Naive thymus-derived CD8-positive, alpha-beta T cell (primary cell): ENCODE data around the gene MAP7D1. TPM values are rescaled to one million over a fixed set of nuclear protein-coding genes. Genes with fewer than 3 reads are reported as not detected.

Source experiments
- ATAC-seq, 2 donors: fragments of 150-1000 bp; cut with Tn5 transposase in 1 of 2; sonication (Bioruptor Pico), chemical (Tn5 transposase) in 1 of 2; 1 replicate in 1 of 2; 2 replicates in 1 of 2; pipeline ENCODE4 v1.10.0; 2021; ENCODE audit warnings: mild to moderate bottlenecking in 2 of 2, moderate library complexity in 2 of 2
- POLR2A ChIA-PET: fragments of 350-600 bp; sonication (Branson Sonifier 250); formaldehyde crosslinking; loops from one replicate; lab custom pipeline; 2021; ENCODE audit warnings: antibody characterized with exemption; lab: Charles Lee
- DNase-seq, 10 donors: peaks; one replicate each; pipeline versions ENCODE4 v3.0.0 to v3.0.0-alpha.2; 2020 to 2022
- H3K27ac Mint-ChIP-seq, 10 donors: one replicate each; pipeline ENCODE4 v1.8.0; 2020 to 2022; ENCODE audit warnings: mild to moderate bottlenecking in 10 of 10, mixed read lengths in 10 of 10, moderate library complexity in 4 of 10, inconsistent platforms in 1 of 10
- H3K27me3 Mint-ChIP-seq, 5 donors: one replicate each; pipeline ENCODE4 v1.8.0; 2021 to 2022; ENCODE audit warnings: mixed read lengths in 5 of 5
- H3K36me3 Mint-ChIP-seq, 3 donors: one replicate each; pipeline ENCODE4 v1.8.0; 2020 to 2022; ENCODE audit warnings: mixed read lengths in 3 of 3, mild to moderate bottlenecking in 2 of 3, inconsistent platforms in 1 of 3
- H3K4me1 Mint-ChIP-seq, 4 donors: one replicate each; pipeline ENCODE4 v1.8.0; 2021 to 2022; ENCODE audit warnings: mixed read lengths in 4 of 4
- H3K4me3 Mint-ChIP-seq, 10 donors: one replicate each; pipeline ENCODE4 v1.8.0; 2020 to 2022; ENCODE audit warnings: mild to moderate bottlenecking in 10 of 10, mixed read lengths in 10 of 10, moderate library complexity in 6 of 10, inconsistent platforms in 1 of 10
- H3K9me3 Mint-ChIP-seq, 9 donors: one replicate each; pipeline ENCODE4 v1.8.0; 2020 to 2022; ENCODE audit warnings: mixed read lengths in 9 of 9, mild to moderate bottlenecking in 3 of 9, inconsistent platforms in 1 of 9, moderate library complexity in 1 of 9
- polyA plus RNA-seq, 3 donors: library from polyadenylated mRNA; unstranded; fragments of 300-500 nt; fragmentation: Illumina TruSeq; gene quantifications; one replicate each; pipeline ENCODE4 v1.2.3, GENCODE V29; 2021
- total RNA-seq, 8 experiments: library from RNA in 2 of 8; stranded (reverse) in 2 of 8; gene quantifications; one replicate each; pipeline ENCODE4 v1.2.3 and lab custom pipeline; 2021 to 2026

Gene MAP7D1
- total and polyA plus RNA-seq, 5 experiments from 2014 or later = 13.3 to 275 (median 67.1) TPM

GRCh38 chr1:36128905-36129206, 27.1 kb upstream of the MAP7D1 start:
- POLR2A ChIA-PET = interaction anchor here (0.8 to 1.4 kb wide), 3 partner anchors 18 to 22 kb away, joined by 3 to 7 read pairs (median 4); no protein-coding TSS in a partner anchor
- Mint-ChIP-seq H3K27ac (no peak overlapping the region), H3K4me3 (no peak overlapping the region), H3K27me3 (peaks cover 10 to 21% (median 13%) of the 10 kb centered on the region in 5 donors), H3K36me3 (no peaks in the 10 kb centered on the region), H3K9me3 (no peaks in the 10 kb centered on the region), H3K4me1 (peaks cover 16 to 32% (median 22%) of the 10 kb centered on the region in 4 donors)
- DNase-seq (no peak), ATAC-seq (no peak)

- Mint-ChIP-seq H3K4me3 (no peak overlapping the region), H3K27ac (no peak overlapping the region), H3K4me1 (peaks cover 4 to 17% (median 11%) of the 10 kb centered on the region in 4 donors), H3K36me3 (peaks cover 0 to 12% (median 0%) of the 10 kb centered on the region in 3 donors), H3K9me3 (no peaks in the 10 kb centered on the region), H3K27me3 (no peaks in the 10 kb centered on the region)
- POLR2A ChIA-PET = interaction anchor here (0.6 kb wide), 1 partner anchor 59 kb away, joined by 3 read pairs; no protein-coding TSS in a partner anchor
- ATAC-seq = no peak
- DNase-seq = no peak
Observed at GRCh38 chr1:36132029-36132428, 23.9 kb upstream of the MAP7D1 start.

- Mint-ChIP-seq H3K9me3 (no peaks in the 10 kb centered on the region), H3K27ac (no peak overlapping the region), H3K4me3 (no peak overlapping the region), H3K4me1 (peaks cover 4 to 11% (median 9%) of the 10 kb centered on the region in 4 donors), H3K27me3 (no peaks in the 10 kb centered on the region), H3K36me3 (peaks cover 0 to 27% (median 0%) of the 10 kb centered on the region in 3 donors)
- DNase-seq (no peak), ATAC-seq (no peak)
- POLR2A ChIA-PET = interaction anchor here (0.6 to 3.4 kb wide), 8 partner anchors 9 to 35 kb away, joined by 3 to 44 read pairs (median 5); no protein-coding TSS in a partner anchor
Observed at GRCh38 chr1:36133484-36133883, 22.5 kb upstream of the MAP7D1 start.

- H3K9me3 Mint-ChIP-seq = no peaks in the 10 kb centered on the region
- ATAC-seq (no peak), DNase-seq (no peak)
- no peaks in the 10 kb centered on the region for H3K27me3 Mint-ChIP-seq
- peaks cover 0 to 29% (median 0%) of the 10 kb centered on the region in 3 donors for H3K36me3 Mint-ChIP-seq
- H3K4me3 Mint-ChIP-seq = no peak overlapping the region
- POLR2A ChIA-PET = interaction anchor here (1.1 to 3.4 kb wide), 9 partner anchors 8 to 54 kb away, joined by 3 to 44 read pairs (median 5); no protein-coding TSS in a partner anchor
- peaks cover 4 to 11% (median 9%) of the 10 kb centered on the region in 4 donors for H3K4me1 Mint-ChIP-seq
- H3K27ac Mint-ChIP-seq = peak overlapping the region in 3 of 10 donors; percentile 75 to 79 (median 77)
Observed at GRCh38 chr1:36134031-36134430, 21.9 kb upstream of the MAP7D1 start.

- H3K4me1 Mint-ChIP-seq = peaks cover 6 to 15% (median 9%) of the 10 kb centered on the region in 4 donors
- H3K27ac Mint-ChIP-seq = peak overlapping the region; percentile 29 to 79 (median 70)
- H3K9me3 Mint-ChIP-seq = no peaks in the 10 kb centered on the region
- peaks cover 0 to 36% (median 0%) of the 10 kb centered on the region in 3 donors for H3K36me3 Mint-ChIP-seq
- ATAC-seq (peak; percentile 52 to 89), DNase-seq (peak in 7 of 10 donors; percentile 36 to 76 (median 49))
- no peaks in the 10 kb centered on the region for H3K27me3 Mint-ChIP-seq
- POLR2A ChIA-PET = interaction anchor here (0.6 to 3.4 kb wide), 10 partner anchors 8 to 53 kb away, joined by 3 to 44 read pairs (median 4); no protein-coding TSS in a partner anchor
- no peak overlapping the region for H3K4me3 Mint-ChIP-seq
Observed at GRCh38 chr1:36134505-36135329, 21.2 kb upstream of the MAP7D1 start.

- Mint-ChIP-seq H3K27ac (peak overlapping the region in 8 of 10 donors; percentile 27 to 88 (median 72)), H3K4me1 (peaks cover 8 to 18% (median 13%) of the 10 kb centered on the region in 4 donors), H3K9me3 (no peaks in the 10 kb centered on the region), H3K27me3 (no peaks in the 10 kb centered on the region), H3K4me3 (no peak overlapping the region), H3K36me3 (peaks cover 0 to 42% (median 0%) of the 10 kb centered on the region in 3 donors)
- POLR2A ChIA-PET = interaction anchor here (1.1 to 3.4 kb wide), 7 partner anchors 27 to 52 kb away, joined by 3 to 44 read pairs (median 7); no protein-coding TSS in a partner anchor
- DNase-seq (no peak), ATAC-seq (no peak)
Observed at GRCh38 chr1:36135330-36135667, 20.7 kb upstream of the MAP7D1 start.

GRCh38 chr1:36135796-36136195, 20.2 kb upstream of the MAP7D1 start:
- no peaks in the 10 kb centered on the region for H3K27me3 Mint-ChIP-seq
- peaks cover 8 to 21% (median 14%) of the 10 kb centered on the region in 4 donors for H3K4me1 Mint-ChIP-seq
- ATAC-seq (no peak), DNase-seq (no peak)
- peak overlapping the region in 6 of 10 donors; percentile 25 to 88 (median 72) for H3K27ac Mint-ChIP-seq
- H3K9me3 Mint-ChIP-seq = no peaks in the 10 kb centered on the region
- POLR2A ChIA-PET = interaction anchor here (0.5 to 3.4 kb wide), 4 partner anchors 27 to 66 kb away, joined by 4 to 44 read pairs (median 7); no protein-coding TSS in a partner anchor
- H3K4me3 Mint-ChIP-seq = no peak overlapping the region
- peaks cover 0 to 47% (median 0%) of the 10 kb centered on the region in 3 donors for H3K36me3 Mint-ChIP-seq

- H3K27ac Mint-ChIP-seq = peak overlapping the region in 4 of 10 donors; percentile 25 to 74 (median 48)
- peaks cover 10 to 25% (median 18%) of the 10 kb centered on the region in 4 donors for H3K4me1 Mint-ChIP-seq
- DNase-seq = no peak
- H3K27me3 Mint-ChIP-seq = no peaks in the 10 kb centered on the region
- H3K4me3 Mint-ChIP-seq = no peak overlapping the region
- no peaks in the 10 kb centered on the region for H3K9me3 Mint-ChIP-seq
- H3K36me3 Mint-ChIP-seq = peaks cover 0 to 52% (median 0%) of the 10 kb centered on the region in 3 donors
- POLR2A ChIA-PET = no interaction called here
- ATAC-seq = no peak
Observed at GRCh38 chr1:36136535-36136934, 19.4 kb upstream of the MAP7D1 start.

- ATAC-seq = no peak
- peaks cover 0 to 55% (median 0%) of the 10 kb centered on the region in 3 donors for H3K36me3 Mint-ChIP-seq
- H3K4me3 Mint-ChIP-seq = no peak overlapping the region
- H3K4me1 Mint-ChIP-seq = peaks cover 11 to 30% (median 23%) of the 10 kb centered on the region in 4 donors
- H3K27me3 Mint-ChIP-seq = no peaks in the 10 kb centered on the region
- H3K9me3 Mint-ChIP-seq = no peaks in the 10 kb centered on the region
- DNase-seq = no peak
- peak overlapping the region in 2 of 10 donors; percentile 22 to 24 for H3K27ac Mint-ChIP-seq
- POLR2A ChIA-PET = no interaction called here
Observed at GRCh38 chr1:36137226-36137625, 18.7 kb upstream of the MAP7D1 start.

- peaks cover 12 to 34% (median 27%) of the 10 kb centered on the region in 4 donors for H3K4me1 Mint-ChIP-seq
- H3K36me3 Mint-ChIP-seq = peaks cover 0 to 55% (median 0%) of the 10 kb centered on the region in 3 donors
- no peak overlapping the region for H3K4me3 Mint-ChIP-seq
- no peaks in the 10 kb centered on the region for H3K27me3 Mint-ChIP-seq
- DNase-seq (no peak), ATAC-seq (no peak)
- POLR2A ChIA-PET = no interaction called here
- H3K27ac Mint-ChIP-seq = peak overlapping the region in 3 of 10 donors; percentile 6 to 85 (median 31)
- no peaks in the 10 kb centered on the region for H3K9me3 Mint-ChIP-seq
Observed at GRCh38 chr1:36137776-36138175, 18.2 kb upstream of the MAP7D1 start.

GRCh38 chr1:36139521-36139920, 16.4 kb upstream of the MAP7D1 start:
- Mint-ChIP-seq H3K27ac (peak overlapping the region in 2 of 10 donors; percentile 42 to 66), H3K4me3 (no peak overlapping the region), H3K4me1 (peaks cover 18 to 40% (median 34%) of the 10 kb centered on the region in 4 donors), H3K36me3 (peaks cover 0 to 55% (median 0%) of the 10 kb centered on the region in 3 donors), H3K27me3 (no peaks in the 10 kb centered on the region), H3K9me3 (no peaks in the 10 kb centered on the region)
- DNase-seq (no peak), ATAC-seq (no peak)
- POLR2A ChIA-PET = no interaction called here

GRCh38 chr1:36142121-36142520, 13.8 kb upstream of the MAP7D1 start:
- POLR2A ChIA-PET = interaction anchor here (0.7 to 1.4 kb wide), 3 partner anchors 8 to 80 kb away, joined by 4 to 9 read pairs (median 4); no protein-coding TSS in a partner anchor
- Mint-ChIP-seq H3K27ac (peak overlapping the region in 4 of 10 donors; percentile 20 to 52 (median 38)), H3K9me3 (no peaks in the 10 kb centered on the region), H3K4me1 (peaks cover 19 to 48% (median 39%) of the 10 kb centered on the region in 4 donors), H3K27me3 (no peaks in the 10 kb centered on the region), H3K36me3 (peaks cover 0 to 45% (median 0%) of the 10 kb centered on the region in 3 donors), H3K4me3 (peak overlapping the region in 1 of 10 donors; percentile 29)
- no peak for ATAC-seq
- DNase-seq = no peak
